ENCODE results near the gene GLP2R.

GRCh38 chr17:9790889-9791876 is 34.5 kb upstream of the GLP2R start, which contains the start of gene DHRS7C:
- no peak for TF ChIP-seq CTCF (IDR thresholded peaks at IDR 0.05)
- no peak for TF ChIP-seq POLR2A (IDR thresholded peaks at IDR 0.05)
